D341Med (cell line): ENCODE results near the gene WSCD2.

Source experiments
- DNase-seq: peaks from one replicate; pipeline ENCODE4 v3.0.0; 2012; ENCODE audit warnings: low spot score

Gene WSCD2

DNA sequence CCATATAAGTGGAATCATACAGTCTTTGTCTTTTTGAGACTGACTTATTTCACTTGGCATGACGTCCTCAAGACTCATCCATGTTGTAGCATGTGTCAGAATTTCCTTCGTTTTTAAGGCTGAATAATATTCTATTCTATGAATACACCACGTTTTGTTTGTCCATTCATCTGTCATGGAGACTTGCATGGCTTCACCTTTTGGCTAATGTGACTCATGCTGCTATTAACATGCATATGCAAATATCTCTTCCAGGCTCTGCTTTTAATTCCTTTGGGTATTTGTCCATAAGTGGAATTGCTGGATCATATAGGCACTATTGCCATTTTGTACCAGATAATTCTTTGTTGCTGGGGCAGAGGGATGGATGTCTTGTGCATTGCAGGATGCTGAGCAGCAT is 19.6 kb upstream of the WSCD2 start:
- DNase-seq: no peak

DNA sequence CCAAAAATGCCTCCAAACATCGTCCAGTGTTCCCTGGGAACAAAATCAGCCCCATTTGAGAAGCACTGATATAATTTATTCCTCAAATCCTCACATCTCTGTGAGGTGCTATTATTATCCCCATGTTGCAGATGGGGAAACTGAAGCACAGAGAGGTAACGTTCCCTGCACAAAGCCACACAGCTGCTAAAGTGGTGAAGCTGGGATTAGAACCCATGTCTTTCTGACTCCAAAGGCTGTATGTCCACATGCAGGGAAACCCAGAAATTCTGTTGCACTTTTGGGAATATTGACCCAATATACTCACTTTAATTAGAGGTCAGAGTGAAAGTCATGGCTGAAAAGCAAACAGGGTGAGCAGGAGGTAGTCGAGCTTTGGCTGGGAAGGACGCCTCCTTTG is 19.1 kb upstream of the WSCD2 start:
- DNase-seq: no peak

DNA sequence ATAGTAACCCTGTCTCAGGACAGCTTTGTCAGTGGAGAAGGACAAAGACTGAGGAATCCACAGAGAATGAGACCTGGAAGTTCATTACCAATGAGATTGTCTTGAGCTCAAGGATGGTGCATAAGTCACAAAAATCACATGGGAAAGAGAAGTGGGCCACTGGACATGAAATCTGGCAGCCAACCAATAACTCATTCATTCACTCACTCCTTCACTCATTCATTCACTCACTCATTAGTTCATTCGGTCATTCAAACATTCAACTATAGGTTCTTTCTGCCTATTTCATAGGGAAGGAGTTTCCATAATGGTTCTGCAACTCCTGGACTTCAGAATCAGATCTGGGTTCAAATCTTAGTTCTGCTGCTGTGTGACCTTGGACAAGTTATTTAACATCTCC is 18.2 kb upstream of the WSCD2 start:
- DNase-seq: no peak

DNA sequence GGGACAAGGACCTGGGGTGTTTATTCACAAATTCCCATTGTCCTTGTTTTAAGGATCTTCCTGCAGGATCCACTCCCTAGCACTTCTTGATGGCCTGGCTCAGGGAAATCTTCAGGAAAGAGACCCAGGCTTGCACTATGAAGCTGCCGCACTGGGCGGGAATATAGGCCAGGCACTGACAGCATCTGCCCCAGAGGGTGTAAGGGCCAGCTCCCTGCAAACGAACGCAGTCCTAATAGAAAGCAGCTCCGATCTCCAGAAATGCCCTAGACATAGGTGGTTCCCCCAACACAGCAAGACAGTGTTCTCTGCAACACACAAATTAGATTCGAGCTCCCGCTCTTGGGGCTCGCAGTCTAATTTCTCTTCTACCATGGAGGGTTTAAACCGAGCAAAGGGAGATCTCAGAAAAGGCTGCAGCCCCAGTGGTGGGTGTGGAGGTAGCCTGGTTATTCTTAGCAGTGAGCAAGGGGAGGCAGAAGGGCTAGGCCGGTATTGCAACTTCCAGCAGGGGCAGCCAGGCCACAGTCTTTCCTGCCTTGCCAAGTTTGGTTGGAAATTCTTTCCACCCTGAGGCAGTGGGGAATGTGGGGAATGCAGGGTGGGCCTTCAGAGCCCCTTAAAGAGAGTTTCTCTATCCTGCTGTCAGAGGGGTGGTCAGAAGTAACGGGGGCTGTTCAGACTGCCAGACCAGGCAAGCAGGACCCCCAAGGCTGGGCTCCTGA is 16.1 kb upstream of the WSCD2 start:
- no peak for DNase-seq

DNA sequence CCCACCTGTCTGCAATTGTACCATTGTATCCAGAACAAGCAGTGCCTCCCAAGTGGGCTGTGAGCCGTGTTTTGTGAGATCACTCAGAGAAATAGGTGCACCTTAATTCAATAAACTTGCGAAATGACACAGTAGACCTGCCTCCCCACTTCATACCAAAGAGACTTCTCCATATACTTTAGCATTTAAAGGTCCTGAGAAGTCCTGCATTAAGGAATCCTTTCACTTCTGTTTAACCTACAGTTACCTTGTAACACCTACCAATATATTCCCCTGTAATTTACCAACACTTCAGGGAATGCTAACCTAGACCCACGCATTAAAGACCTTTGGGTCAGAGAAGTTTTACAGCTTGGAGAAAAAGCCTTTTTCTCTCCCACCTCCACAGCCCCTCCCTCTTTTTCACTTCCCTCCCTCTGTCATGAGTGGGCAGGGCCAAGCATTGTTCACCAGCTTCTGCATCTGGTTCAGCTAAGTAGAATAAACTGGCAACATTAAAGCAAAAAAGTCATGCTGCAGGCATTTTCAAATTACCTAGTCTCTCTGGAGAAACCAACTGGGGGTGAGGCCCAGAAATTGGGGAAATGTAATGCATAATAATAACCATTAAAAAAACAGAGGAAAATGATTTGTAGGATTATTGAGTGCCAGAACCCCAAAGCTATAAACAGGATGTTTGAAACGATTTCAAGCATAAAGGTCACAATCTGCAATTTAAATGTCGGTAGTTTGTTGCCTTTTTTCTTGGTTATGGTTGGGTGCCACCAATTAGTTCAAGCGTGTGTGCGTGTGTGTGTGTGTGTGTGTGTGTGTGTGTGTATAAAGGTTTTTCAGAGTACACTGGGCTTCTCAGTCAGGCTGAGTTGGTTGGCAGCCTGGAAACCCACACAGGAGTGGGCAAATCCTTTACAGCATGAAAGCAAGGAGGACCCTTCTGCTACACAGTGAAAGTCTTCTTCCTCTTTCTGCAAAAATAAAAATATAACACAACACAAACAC is 13.7 kb upstream of the WSCD2 start:
- no peak for DNase-seq

DNA sequence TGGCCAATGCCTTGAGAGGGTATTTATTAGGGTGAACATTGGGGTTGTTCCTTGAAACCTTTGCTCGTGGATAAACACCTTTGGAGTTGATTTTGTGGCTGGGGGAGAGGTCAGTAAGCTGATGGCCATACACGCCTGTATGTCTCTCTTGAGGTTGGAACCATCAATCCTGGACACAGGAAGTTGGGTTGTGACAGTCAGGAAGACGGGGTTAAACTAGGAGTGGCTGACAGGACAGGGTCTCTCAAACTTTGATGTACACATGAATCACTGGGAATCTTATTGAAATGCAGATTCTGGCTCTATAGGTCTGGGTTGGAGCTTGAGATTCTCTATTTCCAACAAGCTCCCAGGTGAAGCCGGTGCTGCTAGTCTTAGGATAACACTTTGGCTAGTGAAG is 12.8 kb upstream of the WSCD2 start:
- DNase-seq: no peak

DNA sequence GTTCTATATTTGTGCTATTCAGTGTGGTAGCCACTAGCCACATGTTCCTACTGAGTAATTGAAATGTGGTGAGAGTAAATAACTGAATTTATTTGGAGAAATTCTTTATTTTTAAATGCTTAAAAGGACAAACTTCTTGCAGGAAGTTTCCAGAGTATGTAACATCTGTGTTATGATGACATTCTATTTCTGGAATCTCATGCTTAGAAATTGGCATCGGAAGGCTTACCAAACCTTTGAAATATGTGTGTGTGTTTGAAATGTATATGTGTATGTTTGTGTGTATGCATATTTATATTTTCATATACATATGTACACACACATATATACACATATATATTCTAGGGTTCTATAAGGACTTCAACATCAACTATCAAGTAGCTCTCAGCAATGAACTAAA is 12.4 kb upstream of the WSCD2 start:
- no peak for DNase-seq

DNA sequence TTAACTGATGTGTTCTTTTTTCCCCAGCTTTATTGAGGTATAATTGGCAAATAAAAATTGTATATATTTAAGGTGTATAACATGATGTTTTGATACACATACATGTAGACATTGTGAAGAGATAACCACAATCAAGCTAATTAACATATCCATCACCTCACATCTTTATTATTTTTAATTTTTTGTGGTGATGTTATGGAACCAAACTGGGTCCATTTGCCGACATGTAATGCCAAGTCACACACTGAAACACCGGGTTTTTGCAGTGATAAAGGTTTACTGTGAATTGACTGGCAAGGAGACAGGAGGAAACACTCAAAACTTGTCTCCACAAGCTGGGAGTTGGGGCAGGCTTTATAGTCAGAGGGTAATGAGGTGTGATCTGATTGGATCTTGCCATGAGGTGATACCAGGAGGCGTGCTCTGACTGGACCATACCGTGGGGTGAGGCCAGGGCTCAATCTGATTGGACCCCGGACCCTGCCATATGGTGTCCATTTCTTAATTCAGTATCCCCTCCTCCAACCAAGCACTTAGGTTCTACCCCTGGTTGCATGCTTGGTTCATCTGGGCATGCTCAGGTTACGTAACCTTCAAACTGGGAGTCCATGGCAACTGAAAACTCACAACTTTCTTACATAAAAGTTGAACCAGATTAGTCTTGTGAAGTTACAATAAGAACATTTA is 11.8 kb upstream of the WSCD2 start:
- DNase-seq: no peak

DNA sequence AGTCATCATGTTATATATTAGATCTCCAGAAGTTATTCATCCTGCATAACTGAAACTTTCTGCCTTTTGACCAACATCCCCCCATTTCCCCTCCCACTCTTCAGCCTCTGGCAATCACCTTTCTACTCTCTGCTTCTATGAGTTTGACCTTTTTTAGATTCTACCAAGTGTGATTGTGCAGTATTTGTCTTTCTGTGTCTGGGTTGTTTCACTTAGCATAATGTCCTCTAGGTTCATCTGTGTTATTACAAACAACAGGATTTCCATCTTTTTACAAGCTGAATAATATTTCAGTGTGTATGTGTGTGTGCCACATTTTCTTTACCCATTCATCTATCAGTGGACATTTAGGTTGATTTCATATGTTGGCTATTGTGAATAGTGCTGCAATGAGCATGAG is 11.2 kb upstream of the WSCD2 start:
- DNase-seq: no peak

DNA sequence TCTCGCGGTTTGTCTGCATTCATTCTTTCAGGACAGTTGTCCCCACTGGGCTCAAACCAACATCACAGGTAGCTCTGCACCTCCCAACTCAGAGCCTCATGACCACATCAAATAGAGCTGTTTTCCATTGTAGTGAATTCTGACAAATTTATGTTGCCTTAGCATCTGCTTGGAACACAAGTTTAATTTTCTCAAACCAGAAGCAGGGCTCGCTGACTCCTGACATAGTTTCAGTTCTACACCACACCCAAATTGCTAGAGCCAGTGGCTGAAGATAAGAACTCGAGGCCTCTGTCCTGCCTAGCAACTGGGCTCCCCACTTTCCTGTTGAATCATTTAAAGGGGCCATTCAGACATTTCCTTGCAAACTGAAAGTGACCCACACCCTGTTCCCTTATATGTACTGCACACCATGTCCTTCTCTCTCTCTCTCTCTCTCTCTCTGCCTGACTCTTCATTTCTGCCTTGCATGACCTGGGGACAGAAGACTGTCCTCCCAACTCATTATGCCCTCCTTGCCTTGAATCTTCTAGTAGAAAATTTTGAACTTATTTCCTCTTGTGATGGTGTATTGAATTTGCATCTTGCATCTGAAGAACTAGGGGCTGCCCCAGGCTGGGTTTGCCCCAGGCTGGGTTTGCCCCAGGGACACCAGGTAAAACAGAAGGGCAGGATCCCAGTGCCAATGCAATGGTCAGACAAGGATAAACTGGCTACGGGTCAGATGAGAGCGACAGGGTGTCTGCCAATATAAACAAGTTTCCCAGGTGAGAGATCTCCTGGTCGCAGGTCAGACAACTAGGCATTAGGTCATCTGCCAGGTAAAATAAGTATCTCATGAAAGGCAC is 9.7 kb upstream of the WSCD2 start:
- DNase-seq: no peak

DNA sequence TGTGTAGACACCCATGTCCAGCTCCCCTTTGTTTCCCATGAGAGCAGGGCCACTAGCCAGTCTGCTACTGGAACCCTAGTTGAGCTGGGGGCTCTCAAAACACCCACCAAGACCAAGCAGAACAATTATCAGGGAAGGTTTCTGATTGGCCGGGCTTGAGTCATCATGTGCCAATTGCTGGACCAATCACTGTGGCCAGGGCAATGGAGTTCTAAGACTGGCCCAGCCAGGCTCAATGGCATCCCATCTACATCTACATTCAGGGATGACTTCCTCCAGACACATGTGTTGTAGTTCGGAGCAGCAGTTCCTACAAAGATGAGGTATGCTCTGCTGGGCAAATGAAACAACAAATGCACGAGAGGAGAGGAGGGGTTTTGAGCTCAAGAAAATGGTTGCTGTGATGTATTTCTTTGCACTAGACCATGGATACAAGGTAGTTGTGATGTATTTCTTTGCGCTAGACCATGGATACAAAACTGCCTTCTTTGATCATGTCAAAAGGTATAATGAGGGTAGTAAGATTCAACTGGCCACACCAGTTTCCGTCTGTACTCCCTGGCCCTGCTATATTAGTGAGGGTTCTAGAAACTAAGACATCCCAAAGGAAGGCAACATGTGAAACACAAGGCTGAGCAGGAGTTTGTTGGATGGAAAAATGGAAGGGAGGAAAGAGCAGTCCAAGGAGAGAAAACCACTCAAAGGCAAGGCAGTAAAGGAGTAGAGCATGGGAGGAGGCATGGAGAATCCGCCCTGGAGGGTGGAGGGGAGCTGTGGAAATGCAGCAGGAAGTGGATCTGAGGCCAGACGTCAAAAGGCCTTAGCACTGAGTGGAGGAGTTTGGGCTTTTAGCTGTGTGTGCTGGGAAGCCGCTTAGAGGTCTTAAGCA is 8.9 kb upstream of the WSCD2 start:
- DNase-seq: no peak

DNA sequence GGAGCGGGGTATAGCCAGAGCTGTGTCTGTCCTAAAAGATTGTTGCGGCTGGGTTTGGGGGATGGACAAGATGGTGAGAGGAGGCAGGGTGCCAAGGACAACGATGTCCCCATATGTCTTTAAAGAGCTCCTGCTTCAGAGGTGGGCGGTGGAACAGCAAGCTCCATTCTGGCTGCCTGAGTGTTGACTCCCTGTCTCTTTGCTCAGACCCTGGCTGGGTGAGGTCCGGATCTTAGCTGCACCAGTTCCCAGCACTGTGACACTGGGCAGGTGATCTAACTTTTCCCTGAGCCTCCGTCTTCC is 8.3 kb upstream of the WSCD2 start:
- DNase-seq: no peak

DNA sequence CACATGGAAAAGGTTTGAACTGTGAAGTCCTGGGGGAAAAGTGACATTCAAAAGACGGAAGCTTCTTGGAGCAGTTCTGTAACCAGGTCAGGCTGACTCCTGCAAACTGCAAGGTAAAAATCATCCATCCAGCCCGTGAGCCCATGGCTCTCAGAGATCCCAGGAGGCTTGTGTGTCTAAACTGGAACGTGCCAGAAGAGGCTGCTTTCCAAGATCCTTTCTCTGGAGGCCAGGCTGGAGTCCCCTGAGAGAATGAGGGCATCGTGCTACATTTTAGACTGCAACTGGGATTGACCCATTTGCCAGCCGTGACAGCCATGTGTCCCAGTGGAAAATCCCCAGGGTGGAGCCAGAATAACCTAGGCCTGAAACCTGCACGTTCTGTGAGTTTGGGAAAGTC is 7.8 kb upstream of the WSCD2 start:
- no peak for DNase-seq

DNA sequence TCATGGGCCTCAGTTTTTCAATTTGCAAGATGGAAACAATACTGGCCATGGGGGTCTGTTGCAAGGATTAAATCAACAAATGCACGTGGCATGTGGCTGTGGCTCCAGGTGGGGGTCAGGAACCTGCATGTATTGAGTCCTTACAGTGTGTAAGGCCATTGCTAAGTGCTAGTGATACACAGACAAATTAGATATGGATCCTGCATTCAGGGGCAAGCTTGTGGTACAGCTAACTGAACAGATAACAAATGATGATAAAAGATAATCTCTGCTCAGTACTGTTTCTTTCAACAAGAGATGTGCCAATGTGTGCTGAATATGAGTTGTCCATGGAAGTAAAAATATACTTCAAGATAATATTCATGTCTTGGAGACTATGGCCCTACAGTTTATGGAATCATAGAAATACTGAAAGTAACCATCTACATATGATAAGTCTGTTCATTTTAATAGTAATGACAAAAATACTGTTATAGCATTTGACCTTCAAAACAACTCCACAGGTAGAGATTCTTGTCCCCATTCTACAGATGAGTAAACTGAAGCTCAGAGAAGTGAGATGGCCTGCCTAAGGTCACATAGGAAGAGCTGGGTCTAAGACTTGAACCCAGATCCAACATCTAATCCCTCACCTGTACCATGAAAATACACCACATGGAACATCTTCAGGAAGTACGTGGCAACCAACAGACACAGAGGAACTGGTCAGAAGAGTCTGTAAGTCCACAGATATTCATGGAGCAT is 7.2 kb upstream of the WSCD2 start:
- no peak for DNase-seq

DNA sequence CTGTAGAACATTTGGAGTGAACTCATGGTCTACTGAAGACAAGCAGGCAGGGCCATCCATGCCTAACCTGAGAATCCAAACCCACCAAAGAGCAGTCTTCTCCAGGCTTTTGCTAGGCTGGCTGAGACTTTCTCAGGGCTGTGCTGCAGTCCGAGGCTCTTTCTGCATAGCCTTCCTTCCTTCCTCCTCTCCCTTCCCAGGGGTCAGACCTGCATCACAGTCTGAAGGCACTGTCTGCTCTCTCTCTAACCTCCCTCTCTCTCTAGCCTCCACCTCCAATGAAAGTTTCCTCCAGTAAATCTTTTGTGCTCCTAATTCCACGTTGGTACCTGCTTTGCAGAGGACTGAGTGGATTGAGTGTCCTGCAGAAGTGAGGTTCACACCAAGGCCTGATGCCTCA is 6.4 kb upstream of the WSCD2 start:
- DNase-seq: no peak

DNA sequence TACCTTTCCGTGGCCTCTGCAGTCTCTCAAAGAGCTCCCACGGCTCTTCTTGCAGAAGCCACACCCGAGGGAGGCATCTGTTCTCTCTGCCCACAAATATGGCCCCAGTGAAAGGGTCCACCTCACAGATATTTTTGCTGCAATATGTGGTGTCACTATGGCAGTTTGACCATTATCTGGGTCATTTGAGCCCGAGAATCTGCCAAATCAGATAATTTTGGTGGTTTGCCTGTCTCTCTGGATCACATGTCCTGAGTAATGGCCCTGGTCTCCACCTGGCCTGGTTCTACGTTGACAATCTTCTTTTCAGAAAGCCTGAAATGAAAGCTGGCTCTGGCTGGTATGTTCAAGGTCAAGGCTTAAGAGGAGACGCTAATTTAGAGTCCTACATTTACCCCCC is 5.7 kb upstream of the WSCD2 start:
- DNase-seq: no peak

DNA sequence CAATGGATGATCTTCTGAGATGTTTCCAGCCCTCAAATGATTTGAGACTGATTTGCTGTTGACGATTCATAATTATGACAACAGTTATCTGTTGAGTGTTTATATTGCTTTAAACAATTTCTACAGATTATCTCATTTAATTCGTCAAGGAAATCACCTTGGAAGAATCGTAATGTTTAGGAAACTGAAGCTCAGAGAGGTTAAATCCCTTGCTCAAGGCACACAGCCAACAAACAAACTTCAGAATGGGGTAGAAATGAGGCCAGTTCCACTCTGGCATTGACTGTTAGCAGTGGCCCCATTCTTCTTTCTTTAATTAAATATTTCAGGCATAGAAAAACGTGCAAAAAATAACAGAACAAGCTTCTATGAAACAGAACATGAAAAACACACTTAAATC is 4.0 kb upstream of the WSCD2 start:
- no peak for DNase-seq

DNA sequence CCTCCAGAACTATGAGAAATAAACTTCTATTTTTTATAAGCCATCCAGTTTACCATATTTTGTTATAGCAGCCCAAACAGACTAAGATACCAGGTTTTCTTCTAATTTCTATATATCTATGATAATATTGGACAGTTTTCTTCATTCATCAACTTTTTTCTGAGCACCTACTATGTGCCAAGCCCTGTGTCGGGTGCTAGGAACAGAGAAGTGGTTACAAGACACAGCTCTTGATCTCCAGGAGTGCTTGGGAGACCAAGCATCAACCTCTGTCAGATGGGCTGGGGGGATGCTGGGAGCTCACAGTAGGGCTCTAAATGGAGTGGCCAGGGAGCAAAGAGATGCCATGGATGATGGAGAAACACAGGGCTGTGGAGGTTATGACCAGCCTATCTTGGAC is 2.9 kb upstream of the WSCD2 start:
- no peak for DNase-seq

DNA sequence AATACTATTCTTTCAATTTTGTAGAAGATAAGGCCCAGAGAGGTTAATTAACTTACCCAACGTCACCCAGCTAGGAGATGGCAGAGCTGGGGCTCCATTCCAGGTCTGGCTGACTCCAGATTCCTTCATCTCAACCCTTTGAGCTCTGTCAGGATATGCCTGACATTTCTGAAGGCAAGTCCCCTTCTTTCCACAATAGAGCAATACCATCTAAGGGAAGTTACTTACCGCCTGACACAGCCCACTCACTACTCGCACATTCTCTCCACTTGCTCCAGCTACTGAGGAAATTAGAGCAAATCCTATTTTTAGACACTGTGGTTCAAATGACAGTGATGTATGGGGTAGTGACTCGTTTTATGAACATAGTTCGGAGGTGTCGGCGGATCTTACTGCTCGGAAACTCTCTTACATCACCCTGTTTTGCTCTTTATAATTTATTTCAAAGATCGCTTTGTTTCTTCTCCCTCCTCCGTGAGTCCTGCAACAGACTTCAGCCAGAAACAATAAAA is 2.0 kb upstream of the WSCD2 start:
- DNase-seq: no peak

DNA sequence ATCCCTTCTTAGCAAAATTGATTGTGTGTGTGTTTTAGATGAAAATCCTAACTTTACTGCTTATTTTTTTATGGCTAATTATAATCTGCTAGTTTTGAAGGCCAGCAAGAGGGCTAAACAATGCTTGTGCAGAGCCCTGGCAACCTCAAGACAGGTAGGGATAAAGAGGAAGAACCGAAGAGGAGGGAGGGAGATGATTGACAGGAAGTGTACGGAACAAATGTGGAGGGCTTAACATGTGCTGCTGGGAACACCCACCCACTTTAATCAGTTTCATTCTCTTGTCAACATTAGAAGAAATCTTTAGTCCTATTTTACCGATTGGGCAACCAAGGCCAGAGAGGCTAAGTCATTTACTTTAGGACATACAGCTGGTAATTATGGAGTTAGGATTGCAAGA is 1.4 kb upstream of the WSCD2 start:
- no peak for DNase-seq
